WTC11 (cell line): ENCODE results near the gene ULK4. TPM values are rescaled to one million over a fixed set of nuclear protein-coding genes. Genes with fewer than 3 reads are reported as not detected.

Experiments used
- ATAC-seq: fragments of 200-7000 bp; cut with Tn5 transposase; 2 replicates; pipeline ENCODE4 v1.10.0; 2021; ENCODE audit warnings: mild to moderate bottlenecking, moderate library complexity
- CTCF ChIA-PET: fragments of 300-600 bp; sonication (Branson Sonifier 250); formaldehyde crosslinking; loops from one replicate; lab custom pipeline; 2021; ENCODE audit warnings: antibody characterized with exemption; lab: Charles Lee
- POLR2A ChIA-PET: fragments of 350-600 bp; sonication (Branson Sonifier 250); formaldehyde crosslinking; loops from one replicate; lab custom pipeline; 2021; ENCODE audit warnings: antibody characterized with exemption; lab: Charles Lee
- DNase-seq: peaks from one replicate; pipeline ENCODE4 v3.0.0; 2021; ENCODE audit warnings: low spot score
- H3K27ac Mint-ChIP-seq: 2 replicates; pipeline ENCODE4 v1.8.0; 2021; ENCODE audit warnings: mixed read lengths
- H3K27me3 Mint-ChIP-seq: 2 replicates; pipeline ENCODE4 v1.8.0; 2021; ENCODE audit warnings: low read depth, mild to moderate bottlenecking, moderate library complexity, mixed read lengths
- H3K36me3 Mint-ChIP-seq: 2 replicates; pipeline ENCODE4 v1.8.0; 2021; ENCODE audit warnings: mixed read lengths
- H3K4me1 Mint-ChIP-seq: 2 replicates; pipeline ENCODE4 v1.8.0; 2022; ENCODE audit warnings: mixed read lengths
- H3K4me3 Mint-ChIP-seq: 2 replicates; pipeline ENCODE4 v1.8.0; 2021; ENCODE audit warnings: mild to moderate bottlenecking, moderate library complexity, mixed read lengths
- H3K9me3 Mint-ChIP-seq: 2 replicates; pipeline ENCODE4 v1.8.0; 2021; ENCODE audit warnings: mixed read lengths
- CDX4 ChIP-seq: fragments of 250-450 bp; sonication (Bioruptor Pico); IDR thresholded peaks from 2 replicates; pipeline ENCODE4 v1.9.0; 2021; ENCODE audit warnings: moderate library complexity, mild to moderate bottlenecking, inconsistent platforms, borderline replicate concordance
- E2F5 ChIP-seq: sonication (generic); formaldehyde crosslinking; IDR thresholded peaks from 2 replicates; pipeline ENCODE4 v1.8.1; 2022; ENCODE audit warnings: mild to moderate bottlenecking, moderate library complexity, missing genetic modification reagents
- EMX1 ChIP-seq: fragments of 250-450 bp; sonication (Bioruptor Pico); IDR thresholded peaks from 2 replicates; pipeline ENCODE4 v1.8.0; 2021; ENCODE audit warnings: mild to moderate bottlenecking
- ESRRA ChIP-seq: sonication (generic); formaldehyde crosslinking; IDR thresholded peaks from 2 replicates; pipeline ENCODE4 v1.8.1; 2022; ENCODE audit warnings: mild to moderate bottlenecking, missing genetic modification reagents, borderline replicate concordance
- FOXP4 ChIP-seq: sonication (generic); formaldehyde crosslinking; IDR thresholded peaks from 2 replicates; pipeline ENCODE4 v1.8.0; 2022; ENCODE audit warnings: mild to moderate bottlenecking, missing genetic modification reagents
- IRF1 ChIP-seq: sonication (generic); formaldehyde crosslinking; IDR thresholded peaks from 2 replicates; pipeline ENCODE4 v1.8.0; 2023; ENCODE audit warnings: missing genetic modification reagents
- JAZF1 ChIP-seq: fragments of 250-450 bp; sonication (Bioruptor Pico); IDR thresholded peaks from 2 replicates; pipeline ENCODE4 v1.9.0; 2021; ENCODE audit warnings: moderate library complexity, mild to moderate bottlenecking, inconsistent platforms
- MAX ChIP-seq: sonication (generic); formaldehyde crosslinking; IDR thresholded peaks from 2 replicates; pipeline ENCODE4 v1.8.0; 2022; ENCODE audit warnings: mild to moderate bottlenecking, missing genetic modification reagents
- MYBL2 ChIP-seq: sonication (generic); formaldehyde crosslinking; IDR thresholded peaks from 2 replicates; pipeline ENCODE4 v1.8.1; 2023; ENCODE audit warnings: mild to moderate bottlenecking, moderate library complexity, missing genetic modification reagents
- OVOL2 ChIP-seq: fragments of 250-450 bp; sonication (Bioruptor Pico); IDR thresholded peaks from 2 replicates; pipeline ENCODE4 v1.9.0; 2021; ENCODE audit warnings: mild to moderate bottlenecking, borderline replicate concordance
- RELA ChIP-seq: sonication (generic); formaldehyde crosslinking; IDR thresholded peaks from 2 replicates; pipeline ENCODE4 v1.8.1; 2022; ENCODE audit warnings: missing genetic modification reagents, mild to moderate bottlenecking, borderline replicate concordance
- RORB ChIP-seq: fragments of 250-450 bp; sonication (Bioruptor Pico); IDR thresholded peaks from 2 replicates; pipeline ENCODE4 v1.9.0; 2021; ENCODE audit warnings: mild to moderate bottlenecking
- SP1 ChIP-seq: sonication (generic); formaldehyde crosslinking; conservative IDR thresholded peaks from 2 replicates; pipeline ENCODE4 v1.8.1; 2022; ENCODE audit warnings: missing genetic modification reagents
- STAT6 ChIP-seq: sonication (generic); formaldehyde crosslinking; conservative IDR thresholded peaks from 2 replicates; pipeline ENCODE4 v1.8.1; 2023; ENCODE audit warnings: mild to moderate bottlenecking, low read depth, missing genetic modification reagents, moderate library complexity
- TEAD1 ChIP-seq: sonication (generic); formaldehyde crosslinking; IDR thresholded peaks from 2 replicates; pipeline ENCODE4 v1.8.0; 2022; ENCODE audit warnings: mild to moderate bottlenecking, missing genetic modification reagents
- ZBTB21 ChIP-seq: sonication (generic); formaldehyde crosslinking; IDR thresholded peaks from 2 replicates; pipeline ENCODE4 v1.8.1; 2023; ENCODE audit warnings: mild to moderate bottlenecking, missing genetic modification reagents, borderline replicate concordance
- ZNF219 ChIP-seq: sonication (generic); formaldehyde crosslinking; IDR thresholded peaks from 2 replicates; pipeline ENCODE4 v1.8.0; 2023; ENCODE audit warnings: missing genetic modification reagents, mild to moderate bottlenecking, borderline replicate concordance
- ZNF263 ChIP-seq: sonication (generic); formaldehyde crosslinking; IDR thresholded peaks from 2 replicates; pipeline ENCODE4 v1.8.1; 2022; ENCODE audit warnings: low read depth, mild to moderate bottlenecking, moderate library complexity, missing genetic modification reagents
- ZNF281 ChIP-seq: sonication (generic); formaldehyde crosslinking; IDR thresholded peaks from 2 replicates; pipeline ENCODE4 v1.8.0; 2023; ENCODE audit warnings: mild to moderate bottlenecking, missing genetic modification reagents
- ZNF512 ChIP-seq: sonication (generic); formaldehyde crosslinking; IDR thresholded peaks from 2 replicates; pipeline ENCODE4 v1.8.1; 2022; ENCODE audit warnings: missing genetic modification reagents, borderline replicate concordance
- ZNF671 ChIP-seq: fragments of 250-450 bp; sonication (Bioruptor Pico); IDR thresholded peaks from 2 replicates; pipeline ENCODE4 v1.8.0; 2021; ENCODE audit warnings: mild to moderate bottlenecking
- total RNA-seq: library from RNA; stranded (reverse); gene quantifications from 3 replicates; pipeline ENCODE4 v1.2.3, GENCODE V29; 2021

The ULK4 gene
- total RNA-seq, 1 experiment from 2014 or later: 9.2 TPM

GRCh38 chr3:41701191-41701698 lies 260.7 kb downstream of the ULK4 start (continued):
- TF ChIP-seq STAT6 (CRISPR knock-in tag) (no peak), CDX4 (CRISPR knock-in tag) (no peak), ESRRA (CRISPR knock-in tag) (no peak)

GRCh38 chr3:41700155-41700554 lies 261.7 kb downstream of the ULK4 start:
- Mint-ChIP-seq H3K27ac (no peak overlapping the region), H3K4me1 (no peaks in the 10 kb centered on the region), H3K27me3 (no peaks in the 10 kb centered on the region), H3K36me3 (peaks cover 13% of the 10 kb centered on the region), H3K4me3 (no peak overlapping the region), H3K9me3 (peaks cover 16% of the 10 kb centered on the region)
- ATAC-seq (no peak), DNase-seq (no peak)
- TF ChIP-seq JAZF1 (no peak), ZNF671 (CRISPR knock-in tag) (no peak)
- POLR2A ChIA-PET: no interaction called here
- CTCF ChIA-PET: no interaction called here

- ATAC-seq (no peak), DNase-seq (no peak)
- ChIA-PET POLR2A (no interaction called here), CTCF (no interaction called here)
- no peaks in the 10 kb centered on the region for H3K27me3 Mint-ChIP-seq
- H3K27ac Mint-ChIP-seq: no peak overlapping the region
- H3K36me3 Mint-ChIP-seq: peaks cover 13% of the 10 kb centered on the region
- no peak overlapping the region for H3K4me3 Mint-ChIP-seq
- no peaks in the 10 kb centered on the region for H3K4me1 Mint-ChIP-seq
- H3K9me3 Mint-ChIP-seq: peaks cover 16% of the 10 kb centered on the region
- TF ChIP-seq IRF1 (CRISPR knock-in tag): no peak
- no peak for TF ChIP-seq ZNF512
- no peak for TF ChIP-seq MAX
- no peak for TF ChIP-seq RELA (CRISPR knock-in tag)
- TF ChIP-seq SP1: no peak
- no peak for TF ChIP-seq ZNF281 (CRISPR knock-in tag)
- TF ChIP-seq CDX4 (CRISPR knock-in tag): no peak
- no peak for TF ChIP-seq RORB (CRISPR knock-in tag)
- no peak for TF ChIP-seq ZBTB21 (CRISPR knock-in tag)
- no peak for TF ChIP-seq ZNF263
- TF ChIP-seq FOXP4 (CRISPR knock-in tag): no peak
- no peak for TF ChIP-seq ZNF219 (CRISPR knock-in tag)
- TF ChIP-seq MYBL2 (CRISPR knock-in tag): no peak
- TF ChIP-seq EMX1 (CRISPR knock-in tag): no peak
- TF ChIP-seq OVOL2: no peak
- TF ChIP-seq E2F5 (CRISPR knock-in tag): no peak
- no peak for TF ChIP-seq TEAD1 (CRISPR knock-in tag)
Measured at GRCh38 chr3:41698898-41699297, 263.0 kb downstream of the ULK4 start.
